ENCODE results near the gene ERVV-1.
"Not testable (repeated sequence)": the region's sequence is repeated elsewhere in the genome, so short reads cannot be mapped to it uniquely, and the experiment has no call there.

The ERVV-1 gene

DNA sequence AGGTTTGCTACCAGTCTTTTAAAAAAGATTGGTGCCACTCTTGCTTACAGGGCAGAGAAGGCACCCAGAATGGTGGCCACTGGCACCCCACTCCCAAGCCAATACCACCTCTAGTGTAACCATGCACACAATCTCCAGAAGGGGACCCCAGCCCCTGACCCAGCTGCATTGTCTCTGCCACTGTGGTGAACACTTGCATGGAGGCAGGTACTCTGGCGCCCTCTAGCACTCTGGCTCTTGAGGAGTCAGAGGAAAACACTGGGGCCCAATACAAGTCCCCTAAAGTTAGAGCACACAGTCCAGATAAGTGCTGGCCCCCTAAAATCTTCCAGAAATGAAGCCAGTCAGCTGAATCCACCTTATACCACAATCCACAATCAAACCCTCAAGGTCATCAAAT is 6.0 kb downstream of the ERVV-1 start:
- no peak for DNase-seq (ENCODE audit: low read depth)

DNA sequence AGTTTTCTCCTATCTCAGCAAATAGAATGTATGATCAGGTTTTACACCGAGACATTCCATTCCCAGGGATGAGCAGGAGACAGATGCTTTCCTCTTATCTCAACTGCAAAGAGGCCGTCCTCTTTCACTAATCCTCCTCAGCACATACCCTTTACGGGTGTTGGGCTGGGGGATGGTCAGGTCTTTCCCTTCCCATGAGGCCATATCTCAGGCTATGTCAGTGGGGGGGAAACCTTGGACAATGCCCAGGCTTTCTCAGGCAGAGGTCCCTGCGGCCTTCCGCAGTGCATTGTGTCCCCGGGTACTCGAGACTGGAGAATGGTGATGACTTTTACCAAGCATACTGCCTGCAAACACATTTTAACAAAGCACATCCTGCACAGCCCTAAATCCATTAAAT is 14.6 kb downstream of the ERVV-1 start:
- not testable (repeated sequence) for DNase-seq (ENCODE audit: low read depth)

DNA sequence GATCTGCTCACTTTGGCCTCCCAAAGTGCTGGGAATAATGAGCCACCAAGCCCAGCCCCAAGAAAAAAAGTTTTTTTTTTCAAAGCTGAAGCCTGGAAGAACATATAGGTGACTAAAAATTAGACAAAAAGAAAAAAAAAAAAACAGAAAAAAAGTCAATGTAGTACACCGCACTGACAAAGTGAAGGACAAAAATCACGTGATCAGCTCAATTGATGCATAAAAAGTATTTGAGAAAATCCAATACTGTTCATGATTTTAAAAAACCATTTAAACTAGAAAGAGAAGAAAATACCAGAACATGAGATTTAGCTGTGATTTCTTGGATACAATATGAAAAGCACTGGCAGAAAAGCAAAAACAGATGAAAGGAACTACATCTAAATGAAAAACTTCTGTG is 20.3 kb downstream of the ERVV-1 start:
- DNase-seq (ENCODE audit: low read depth), result no peak

DNA sequence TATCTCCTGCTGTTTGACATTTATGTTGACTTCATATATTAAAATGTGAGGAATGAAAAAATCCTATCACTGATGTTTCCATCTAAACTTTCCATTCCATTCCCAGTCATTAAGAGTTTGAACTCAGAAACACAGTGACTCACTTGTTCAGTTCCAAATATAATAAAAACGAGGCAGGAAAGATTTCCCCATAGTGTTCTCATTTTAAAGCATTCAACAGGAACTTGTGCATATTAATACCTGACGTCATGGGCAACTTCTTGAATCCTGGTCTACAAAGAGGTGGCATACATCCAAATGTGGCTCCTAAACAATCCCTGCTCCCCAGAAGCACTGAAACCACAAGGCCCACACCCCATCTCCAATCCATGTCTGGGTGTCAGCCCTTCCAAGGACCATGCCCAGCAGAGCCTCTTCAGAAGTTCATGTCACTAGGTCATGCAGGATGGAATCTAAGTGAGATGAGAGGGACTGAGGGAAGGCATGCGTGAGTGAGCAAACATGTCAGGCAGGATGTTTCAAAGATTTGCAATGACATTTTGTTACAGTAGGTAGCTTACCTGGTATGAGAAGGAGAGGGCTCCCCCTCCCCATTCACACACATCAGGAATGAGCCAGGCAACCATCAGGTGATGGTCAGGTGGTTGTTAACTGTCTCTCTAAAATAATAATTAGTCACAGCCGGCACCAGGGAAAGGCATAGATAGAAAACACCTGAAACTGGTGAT is 21.4 kb downstream of the ERVV-1 start:
- no peak for DNase-seq (ENCODE audit: low read depth)

DNA sequence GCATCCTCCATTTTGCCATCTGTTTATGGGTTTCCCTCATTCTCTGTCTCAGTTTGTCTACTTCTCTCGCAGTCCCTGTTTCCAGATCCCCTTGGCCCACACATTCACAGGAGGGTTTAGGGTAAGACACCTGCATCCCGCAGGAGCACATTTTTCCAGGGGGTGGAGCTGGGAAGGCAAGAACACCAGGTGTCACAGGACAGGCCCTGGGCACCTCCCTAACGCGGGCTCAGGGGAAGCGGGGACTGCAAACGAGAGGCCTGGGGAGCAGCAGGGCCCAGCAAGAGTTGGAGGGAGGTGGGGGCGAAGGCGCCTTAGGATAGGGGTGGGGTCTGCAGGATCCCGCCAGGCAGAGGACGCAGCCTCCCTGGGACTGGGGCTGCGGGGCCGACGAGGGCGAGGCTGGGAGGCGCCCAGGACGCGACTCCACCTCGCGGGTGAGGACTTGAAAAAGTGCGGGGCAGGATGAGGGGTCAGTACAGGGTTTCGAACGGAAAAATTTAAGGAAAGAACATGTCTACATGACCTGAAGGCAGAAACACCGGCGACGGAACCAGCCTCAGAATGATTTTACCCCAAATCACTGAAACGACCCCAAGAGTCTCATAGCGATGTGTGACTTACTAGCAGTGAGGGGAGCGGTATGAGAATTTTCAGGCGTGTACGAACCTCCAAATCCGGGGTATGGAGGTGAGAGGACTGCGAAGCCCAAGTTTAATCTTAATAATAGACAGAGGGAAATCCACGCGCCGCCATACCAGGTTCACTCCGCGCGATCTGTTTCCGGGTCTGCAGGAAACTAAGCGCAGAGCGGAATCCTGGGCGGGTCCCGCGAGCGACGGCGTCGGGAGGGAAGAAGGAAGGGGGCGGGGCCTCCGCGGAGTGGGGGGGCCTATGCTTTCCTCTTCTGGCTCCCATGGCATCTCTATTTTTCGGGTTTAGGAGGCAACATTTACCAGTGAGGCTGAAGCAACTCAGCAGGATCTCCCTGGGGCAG is 23.7 kb downstream of the ERVV-1 start:
- DNase-seq (ENCODE audit: low read depth), result peak; percentile 33

DNA sequence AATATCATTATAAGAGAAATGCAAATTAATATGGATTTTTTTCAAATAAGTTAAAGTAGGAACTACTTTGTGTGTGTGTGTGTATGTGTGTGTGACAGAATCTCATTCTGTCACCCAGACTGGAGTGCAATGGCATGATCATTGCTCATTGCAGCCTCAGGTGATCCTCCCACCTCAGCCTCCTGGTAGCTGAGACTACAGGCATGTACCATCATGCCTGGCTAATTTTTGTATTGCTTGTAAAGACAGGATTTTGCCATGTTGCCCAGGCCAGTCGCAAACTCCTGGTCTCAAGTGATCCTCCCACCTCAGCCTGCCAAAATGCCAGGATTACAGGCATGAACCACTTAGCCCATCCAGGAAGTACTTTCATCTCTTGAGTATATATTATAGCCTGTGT is 27.6 kb downstream of the ERVV-1 start:
- DNase-seq (ENCODE audit: low read depth), result no peak

DNA sequence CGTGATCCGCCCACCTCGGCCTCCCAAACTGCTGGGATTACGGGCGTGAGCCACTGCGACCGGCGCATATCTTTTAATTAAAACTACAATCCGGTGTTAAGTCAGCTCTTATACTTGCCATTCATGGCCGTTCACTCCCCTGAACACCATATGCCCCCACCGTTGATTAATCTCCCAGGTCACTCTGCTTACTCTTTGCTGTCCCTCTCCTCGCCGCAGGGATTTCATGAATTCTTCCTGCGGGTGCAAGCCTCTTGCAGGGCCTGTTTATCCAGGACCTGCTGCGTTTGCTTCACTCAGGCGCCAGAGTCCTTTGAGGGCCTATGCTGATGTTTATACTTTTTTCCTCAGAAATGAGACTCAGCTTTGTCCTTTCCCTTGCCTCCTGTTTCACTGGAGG is 31.8 kb downstream of the ERVV-1 start:
- DNase-seq (ENCODE audit: low read depth), result no peak

DNA sequence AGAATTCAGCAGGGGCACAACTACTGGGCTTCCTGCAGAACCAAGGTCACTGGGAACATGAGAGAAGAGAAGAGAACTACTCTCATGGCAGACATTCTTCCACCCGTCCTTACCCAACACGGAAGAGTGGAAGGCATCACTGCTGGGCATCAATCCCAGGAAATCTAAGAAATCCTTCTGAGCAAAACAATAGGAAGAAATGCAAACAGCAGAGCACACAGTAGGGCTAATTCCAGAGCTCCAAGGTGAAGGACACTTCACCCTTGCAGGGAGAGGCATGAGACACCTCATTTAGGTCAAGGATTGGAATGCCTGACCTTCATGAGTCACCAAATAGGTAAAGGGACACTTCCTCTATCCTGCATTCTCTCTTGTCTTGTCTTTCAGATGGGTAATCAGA is 33.7 kb downstream of the ERVV-1 start:
- DNase-seq (ENCODE audit: low read depth), result no peak

DNA sequence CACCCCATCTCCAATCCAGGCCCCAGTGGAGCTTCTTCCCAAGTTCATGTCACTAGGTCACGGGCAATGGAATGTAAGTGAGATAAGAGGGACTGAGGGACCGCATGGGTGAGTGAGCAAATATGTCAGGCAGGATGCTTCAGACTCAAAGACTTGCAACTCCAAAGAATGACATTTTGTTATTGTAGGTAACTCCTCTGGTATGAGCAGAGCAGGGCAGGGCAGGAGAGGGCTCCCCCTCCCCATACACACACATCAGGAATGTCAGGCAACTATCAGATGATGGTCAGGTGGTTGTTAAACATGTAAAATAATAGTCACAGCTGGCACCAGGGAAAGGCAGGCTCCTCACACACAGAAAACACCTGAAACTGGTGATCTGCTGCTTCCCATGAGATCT is 41.4 kb downstream of the ERVV-1 start:
- DNase-seq (ENCODE audit: low read depth), result no peak

DNA sequence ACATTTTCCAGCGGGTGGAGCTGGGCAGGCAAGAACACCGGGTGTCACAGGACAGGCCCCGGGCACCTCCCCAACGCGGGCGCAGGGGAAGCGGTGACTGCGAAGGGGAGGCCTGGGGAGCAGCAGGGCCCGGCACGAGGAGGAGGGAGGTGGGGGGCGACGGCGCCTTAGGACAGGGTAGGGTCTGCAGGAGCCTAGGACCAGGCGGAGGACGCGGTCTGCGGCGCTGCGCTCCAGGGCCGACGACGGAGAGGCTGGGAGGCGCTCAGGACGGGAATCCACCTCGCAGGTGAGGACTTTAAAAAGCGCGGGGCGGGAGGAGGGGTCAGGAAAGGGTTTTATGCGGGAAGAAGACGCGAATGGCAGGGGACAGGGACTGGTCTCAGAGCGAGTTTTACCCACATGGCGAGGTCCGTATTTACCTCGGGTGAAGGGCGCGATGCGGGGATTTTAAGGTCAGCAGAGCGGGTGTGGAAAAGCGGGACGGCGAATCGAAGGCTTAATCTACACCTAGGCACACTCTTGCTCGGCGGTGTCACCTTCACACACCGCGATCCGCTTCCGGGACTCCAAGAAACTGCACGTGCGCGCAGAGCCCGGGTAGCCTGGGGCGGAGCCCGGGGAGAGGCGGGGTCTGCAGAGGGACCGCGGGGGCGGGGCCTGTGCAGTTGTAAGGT is 44.3 kb downstream of the ERVV-1 start:
- DNase-seq (ENCODE audit: low read depth), result no peak
